K562 (cell line): ENCODE results near the gene HAGHL. TPM values are rescaled to one million over a fixed set of nuclear protein-coding genes. Genes with fewer than 3 reads are reported as not detected.

Experiments used
- CHD4 ChIP-seq: fragments of 200-600 bp; sonication (generic); IDR thresholded peaks from 3 replicates; pipeline ENCODE4 v1.6.1; 2012; ENCODE audit warnings: low read depth, mild to moderate bottlenecking, mixed read lengths, low read length, inconsistent platforms; ENCODE audit not compliant: insufficient read depth, insufficient replicate concordance, poor library complexity, severe bottlenecking
- ERF ChIP-seq: fragments of 450-650 bp; formaldehyde crosslinking; IDR thresholded peaks from 2 replicates; pipeline ENCODE4 v1.4.0; 2020; ENCODE audit warnings: mild to moderate bottlenecking, mixed read lengths
- JUND ChIP-seq, 2 experiments: IDR thresholded peaks; 2 replicates in 1 of 2; 3 replicates in 1 of 2; pipeline ENCODE4 v1.6.1; 2011; ENCODE audit warnings: borderline replicate concordance in 2 of 2, low read depth in 2 of 2, low read length in 2 of 2, improper control_type of control experiment in 1 of 2, missing biosample characterization in 1 of 2, missing genetic modification characterization in 1 of 2, missing genetic modification reagents in 1 of 2
- MTA3 ChIP-seq: fragments of 450-650 bp; formaldehyde crosslinking; IDR thresholded peaks from 2 replicates; pipeline ENCODE4 v1.6.1; 2017; ENCODE audit warnings: mild to moderate bottlenecking, borderline replicate concordance
- MYNN ChIP-seq, 2 experiments: sonication (generic); formaldehyde crosslinking in 1 of 2; IDR thresholded peaks; 2 replicates each; pipeline versions ENCODE4 v1.5.0 to v1.6.1; 2016 to 2020; ENCODE audit warnings: antibody characterized with exemption in 1 of 2, missing genetic modification reagents in 1 of 2
- POLR2A ChIP-seq: fragments of 450-650 bp; conservative IDR thresholded peaks from 2 replicates; pipeline ENCODE4 v1.6.1; 2016
- PTTG1 ChIP-seq: fragments of 450-650 bp; IDR thresholded peaks from 2 replicates; pipeline ENCODE4 v1.6.1; 2016; ENCODE audit warnings: low read depth, mild to moderate bottlenecking, missing genetic modification characterization, missing compliant biosample characterization
- TCFL5 ChIP-seq: fragments of 250-450 bp; sonication (Bioruptor Pico); conservative IDR thresholded peaks from 2 replicates; pipeline ENCODE4 v1.6.1; 2021; ENCODE audit warnings: mild to moderate bottlenecking, moderate library complexity, matching md5 sums
- polyA plus RNA-seq, 8 experiments: library from polyadenylated mRNA; depleted of rRNA in 4 of 8; stranded (reverse) in 5 of 8; unstranded in 3 of 8; fragments of >200 nt; fragmentation: Nextera tagmentation in 2 of 8; fragmentation: Illumina TruSeq in 1 of 8; extraction: Ambion mirVana in 2 of 8; extraction: Trizol in 1 of 8; gene quantifications; 2 replicates each; pipeline versions ENCODE4 v1.2.1 to v1.2.3, GENCODE V29; 2011 to 2014; ENCODE audit warnings: inconsistent platforms in 1 of 8, missing spikeins in 1 of 8
- total RNA-seq, 7 experiments: library from RNA; depleted of rRNA in 6 of 7; stranded (reverse); fragments of >200 nt in 6 of 7; fragmentation: Illumina TruSeq in 2 of 7; extraction: Trizol in 2 of 7; gene quantifications; 2 replicates each; pipeline versions ENCODE4 v1.2.1 to v1.2.3, GENCODE V29; 2011 to 2021; ENCODE audit warnings: low replicate concordance in 1 of 7
- TF ChIP-seq, protein P1 (sequence below): fragments of 200-600 bp; sonication (generic); IDR thresholded peaks from one replicate; pipeline ENCODE4 v1.6.1; 2012; ENCODE audit warnings: mild to moderate bottlenecking, low read depth, low read length, inconsistent platforms
- TF ChIP-seq, protein P2 (sequence below): fragments of 250-450 bp; sonication (Bioruptor Pico); IDR thresholded peaks from 2 replicates; pipeline ENCODE4 v1.5.0; 2020; ENCODE audit warnings: mild to moderate bottlenecking, borderline replicate concordance
- TF ChIP-seq, protein P3 (sequence below): fragments of 150-350 bp; conservative IDR thresholded peaks from 2 replicates; pipeline ENCODE4 v1.6.1; 2014; ENCODE audit warnings: low read length

The HAGHL gene
- total and polyA plus RNA-seq, 9 of the 15 experiments (the other 6 are each of a cell fraction or from before 2014, with no cell fraction given): 0.31 to 83.4 (median 20.7) TPM

DNA sequence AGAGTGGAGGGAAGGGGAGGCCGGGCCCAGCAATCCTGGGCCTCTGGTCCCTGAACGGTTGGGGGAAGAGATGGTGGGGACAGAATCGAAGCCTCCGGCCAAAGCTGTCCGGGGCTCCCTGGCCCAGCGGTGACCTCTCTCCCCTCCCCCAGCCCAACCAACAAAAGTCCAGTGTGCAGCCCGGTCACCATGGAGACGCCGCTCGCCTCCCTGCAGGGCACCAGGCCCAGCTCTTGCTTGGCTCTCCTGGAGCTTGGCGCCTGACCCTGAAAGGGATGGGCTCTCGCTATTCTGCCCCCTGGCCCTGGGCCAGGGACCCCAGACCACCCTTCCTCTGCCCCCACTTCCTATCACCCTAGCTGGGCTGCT is 10.7 kb upstream of the HAGHL start (continued):
- TF ChIP-seq, protein P1, sequence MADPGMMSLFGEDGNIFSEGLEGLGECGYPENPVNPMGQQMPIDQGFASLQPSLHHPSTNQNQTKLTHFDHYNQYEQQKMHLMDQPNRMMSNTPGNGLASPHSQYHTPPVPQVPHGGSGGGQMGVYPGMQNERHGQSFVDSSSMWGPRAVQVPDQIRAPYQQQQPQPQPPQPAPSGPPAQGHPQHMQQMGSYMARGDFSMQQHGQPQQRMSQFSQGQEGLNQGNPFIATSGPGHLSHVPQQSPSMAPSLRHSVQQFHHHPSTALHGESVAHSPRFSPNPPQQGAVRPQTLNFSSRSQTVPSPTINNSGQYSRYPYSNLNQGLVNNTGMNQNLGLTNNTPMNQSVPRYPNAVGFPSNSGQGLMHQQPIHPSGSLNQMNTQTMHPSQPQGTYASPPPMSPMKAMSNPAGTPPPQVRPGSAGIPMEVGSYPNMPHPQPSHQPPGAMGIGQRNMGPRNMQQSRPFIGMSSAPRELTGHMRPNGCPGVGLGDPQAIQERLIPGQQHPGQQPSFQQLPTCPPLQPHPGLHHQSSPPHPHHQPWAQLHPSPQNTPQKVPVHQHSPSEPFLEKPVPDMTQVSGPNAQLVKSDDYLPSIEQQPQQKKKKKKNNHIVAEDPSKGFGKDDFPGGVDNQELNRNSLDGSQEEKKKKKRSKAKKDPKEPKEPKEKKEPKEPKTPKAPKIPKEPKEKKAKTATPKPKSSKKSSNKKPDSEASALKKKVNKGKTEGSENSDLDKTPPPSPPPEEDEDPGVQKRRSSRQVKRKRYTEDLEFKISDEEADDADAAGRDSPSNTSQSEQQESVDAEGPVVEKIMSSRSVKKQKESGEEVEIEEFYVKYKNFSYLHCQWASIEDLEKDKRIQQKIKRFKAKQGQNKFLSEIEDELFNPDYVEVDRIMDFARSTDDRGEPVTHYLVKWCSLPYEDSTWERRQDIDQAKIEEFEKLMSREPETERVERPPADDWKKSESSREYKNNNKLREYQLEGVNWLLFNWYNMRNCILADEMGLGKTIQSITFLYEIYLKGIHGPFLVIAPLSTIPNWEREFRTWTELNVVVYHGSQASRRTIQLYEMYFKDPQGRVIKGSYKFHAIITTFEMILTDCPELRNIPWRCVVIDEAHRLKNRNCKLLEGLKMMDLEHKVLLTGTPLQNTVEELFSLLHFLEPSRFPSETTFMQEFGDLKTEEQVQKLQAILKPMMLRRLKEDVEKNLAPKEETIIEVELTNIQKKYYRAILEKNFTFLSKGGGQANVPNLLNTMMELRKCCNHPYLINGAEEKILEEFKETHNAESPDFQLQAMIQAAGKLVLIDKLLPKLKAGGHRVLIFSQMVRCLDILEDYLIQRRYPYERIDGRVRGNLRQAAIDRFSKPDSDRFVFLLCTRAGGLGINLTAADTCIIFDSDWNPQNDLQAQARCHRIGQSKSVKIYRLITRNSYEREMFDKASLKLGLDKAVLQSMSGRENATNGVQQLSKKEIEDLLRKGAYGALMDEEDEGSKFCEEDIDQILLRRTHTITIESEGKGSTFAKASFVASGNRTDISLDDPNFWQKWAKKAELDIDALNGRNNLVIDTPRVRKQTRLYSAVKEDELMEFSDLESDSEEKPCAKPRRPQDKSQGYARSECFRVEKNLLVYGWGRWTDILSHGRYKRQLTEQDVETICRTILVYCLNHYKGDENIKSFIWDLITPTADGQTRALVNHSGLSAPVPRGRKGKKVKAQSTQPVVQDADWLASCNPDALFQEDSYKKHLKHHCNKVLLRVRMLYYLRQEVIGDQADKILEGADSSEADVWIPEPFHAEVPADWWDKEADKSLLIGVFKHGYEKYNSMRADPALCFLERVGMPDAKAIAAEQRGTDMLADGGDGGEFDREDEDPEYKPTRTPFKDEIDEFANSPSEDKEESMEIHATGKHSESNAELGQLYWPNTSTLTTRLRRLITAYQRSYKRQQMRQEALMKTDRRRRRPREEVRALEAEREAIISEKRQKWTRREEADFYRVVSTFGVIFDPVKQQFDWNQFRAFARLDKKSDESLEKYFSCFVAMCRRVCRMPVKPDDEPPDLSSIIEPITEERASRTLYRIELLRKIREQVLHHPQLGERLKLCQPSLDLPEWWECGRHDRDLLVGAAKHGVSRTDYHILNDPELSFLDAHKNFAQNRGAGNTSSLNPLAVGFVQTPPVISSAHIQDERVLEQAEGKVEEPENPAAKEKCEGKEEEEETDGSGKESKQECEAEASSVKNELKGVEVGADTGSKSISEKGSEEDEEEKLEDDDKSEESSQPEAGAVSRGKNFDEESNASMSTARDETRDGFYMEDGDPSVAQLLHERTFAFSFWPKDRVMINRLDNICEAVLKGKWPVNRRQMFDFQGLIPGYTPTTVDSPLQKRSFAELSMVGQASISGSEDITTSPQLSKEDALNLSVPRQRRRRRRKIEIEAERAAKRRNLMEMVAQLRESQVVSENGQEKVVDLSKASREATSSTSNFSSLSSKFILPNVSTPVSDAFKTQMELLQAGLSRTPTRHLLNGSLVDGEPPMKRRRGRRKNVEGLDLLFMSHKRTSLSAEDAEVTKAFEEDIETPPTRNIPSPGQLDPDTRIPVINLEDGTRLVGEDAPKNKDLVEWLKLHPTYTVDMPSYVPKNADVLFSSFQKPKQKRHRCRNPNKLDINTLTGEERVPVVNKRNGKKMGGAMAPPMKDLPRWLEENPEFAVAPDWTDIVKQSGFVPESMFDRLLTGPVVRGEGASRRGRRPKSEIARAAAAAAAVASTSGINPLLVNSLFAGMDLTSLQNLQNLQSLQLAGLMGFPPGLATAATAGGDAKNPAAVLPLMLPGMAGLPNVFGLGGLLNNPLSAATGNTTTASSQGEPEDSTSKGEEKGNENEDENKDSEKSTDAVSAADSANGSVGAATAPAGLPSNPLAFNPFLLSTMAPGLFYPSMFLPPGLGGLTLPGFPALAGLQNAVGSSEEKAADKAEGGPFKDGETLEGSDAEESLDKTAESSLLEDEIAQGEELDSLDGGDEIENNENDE: no peak
- TF ChIP-seq POLR2A: 0 out of 2 replicates have a peak, but pooled peaks have one; percentile 38
- TF ChIP-seq, protein P2, sequence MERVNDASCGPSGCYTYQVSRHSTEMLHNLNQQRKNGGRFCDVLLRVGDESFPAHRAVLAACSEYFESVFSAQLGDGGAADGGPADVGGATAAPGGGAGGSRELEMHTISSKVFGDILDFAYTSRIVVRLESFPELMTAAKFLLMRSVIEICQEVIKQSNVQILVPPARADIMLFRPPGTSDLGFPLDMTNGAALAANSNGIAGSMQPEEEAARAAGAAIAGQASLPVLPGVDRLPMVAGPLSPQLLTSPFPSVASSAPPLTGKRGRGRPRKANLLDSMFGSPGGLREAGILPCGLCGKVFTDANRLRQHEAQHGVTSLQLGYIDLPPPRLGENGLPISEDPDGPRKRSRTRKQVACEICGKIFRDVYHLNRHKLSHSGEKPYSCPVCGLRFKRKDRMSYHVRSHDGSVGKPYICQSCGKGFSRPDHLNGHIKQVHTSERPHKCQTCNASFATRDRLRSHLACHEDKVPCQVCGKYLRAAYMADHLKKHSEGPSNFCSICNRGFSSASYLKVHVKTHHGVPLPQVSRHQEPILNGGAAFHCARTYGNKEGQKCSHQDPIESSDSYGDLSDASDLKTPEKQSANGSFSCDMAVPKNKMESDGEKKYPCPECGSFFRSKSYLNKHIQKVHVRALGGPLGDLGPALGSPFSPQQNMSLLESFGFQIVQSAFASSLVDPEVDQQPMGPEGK (CRISPR knock-in tag): no peak
- TF ChIP-seq, protein P3, sequence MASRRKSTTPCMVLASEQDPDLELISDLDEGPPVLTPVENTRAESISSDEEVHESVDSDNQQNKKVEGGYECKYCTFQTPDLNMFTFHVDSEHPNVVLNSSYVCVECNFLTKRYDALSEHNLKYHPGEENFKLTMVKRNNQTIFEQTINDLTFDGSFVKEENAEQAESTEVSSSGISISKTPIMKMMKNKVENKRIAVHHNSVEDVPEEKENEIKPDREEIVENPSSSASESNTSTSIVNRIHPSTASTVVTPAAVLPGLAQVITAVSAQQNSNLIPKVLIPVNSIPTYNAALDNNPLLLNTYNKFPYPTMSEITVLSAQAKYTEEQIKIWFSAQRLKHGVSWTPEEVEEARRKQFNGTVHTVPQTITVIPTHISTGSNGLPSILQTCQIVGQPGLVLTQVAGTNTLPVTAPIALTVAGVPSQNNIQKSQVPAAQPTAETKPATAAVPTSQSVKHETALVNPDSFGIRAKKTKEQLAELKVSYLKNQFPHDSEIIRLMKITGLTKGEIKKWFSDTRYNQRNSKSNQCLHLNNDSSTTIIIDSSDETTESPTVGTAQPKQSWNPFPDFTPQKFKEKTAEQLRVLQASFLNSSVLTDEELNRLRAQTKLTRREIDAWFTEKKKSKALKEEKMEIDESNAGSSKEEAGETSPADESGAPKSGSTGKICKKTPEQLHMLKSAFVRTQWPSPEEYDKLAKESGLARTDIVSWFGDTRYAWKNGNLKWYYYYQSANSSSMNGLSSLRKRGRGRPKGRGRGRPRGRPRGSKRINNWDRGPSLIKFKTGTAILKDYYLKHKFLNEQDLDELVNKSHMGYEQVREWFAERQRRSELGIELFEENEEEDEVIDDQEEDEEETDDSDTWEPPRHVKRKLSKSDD: no peak
- TF ChIP-seq CHD4: no peak
- no peak for TF ChIP-seq MTA3
- TF ChIP-seq MYNN (IDR thresholded peaks at IDR 0.05): peak; percentile 79; the same call in 1 of the 2 replicates
- TF ChIP-seq MYNN (CRISPR knock-in tag; IDR thresholded peaks at IDR 0.05): no peak; the same call in 1 of the 2 replicates
- no peak for TF ChIP-seq PTTG1 (tag)
- no peak for TF ChIP-seq JUND (IDR thresholded peaks at IDR 0.05; ENCODE audit: borderline replicate concordance, low read depth, low read length)
- TF ChIP-seq JUND (tag; IDR thresholded peaks at IDR 0.05; ENCODE audit: borderline replicate concordance, low read depth, low read length): no peak
- TF ChIP-seq ERF (CRISPR knock-in tag): no peak
- TF ChIP-seq TCFL5 (CRISPR knock-in tag): no peak
